ENCODE measurements around the gene BRINP3.

DNA sequence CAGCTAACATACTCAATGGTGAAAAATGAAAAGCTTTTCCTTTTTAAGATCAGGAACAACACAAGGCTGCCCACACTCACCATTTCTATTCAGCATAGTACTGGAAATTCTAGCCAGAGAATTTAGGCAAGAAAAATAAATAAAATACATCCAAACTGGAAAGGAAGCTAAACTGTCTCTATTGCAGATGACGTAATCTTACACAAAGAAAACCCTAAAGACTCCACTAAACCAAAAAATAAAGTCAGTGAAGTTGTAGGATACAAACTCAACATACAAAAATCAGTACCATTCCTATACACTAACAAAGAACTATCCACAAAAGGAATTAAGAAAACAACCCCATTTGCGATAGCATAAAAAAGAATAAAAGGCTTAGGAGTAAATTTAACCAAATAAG lies 181.2 kb downstream of the BRINP3 start:
- TF ChIP-seq POLR2A (IDR thresholded peaks at IDR 0.05; ENCODE audit: low read length) (no peak), GATA1 (IDR thresholded peaks at IDR 0.05; ENCODE audit: low read depth, low read length) (no peak)

All from erythroblast (primary cell).